Activated CD4-positive, alpha-beta T cell treated with anti-CD3 and anti-CD28 coated beads, Interleukin-2, amount 50 U/mL, for 1 hour (primary cell): ENCODE data around the gene IL17F.
"Not testable (repeated sequence)": the region's sequence is repeated elsewhere in the genome, so short reads cannot be mapped to it uniquely, and the experiment has no call there.

Experiments
- DNase-seq: peaks from one replicate; pipeline ENCODE4 v3.0.0-alpha.2; 2020

IL17F gene

GRCh38 chr6:52243282-52243893, 912 bp downstream of the IL17F start:
- DNase-seq = no peak

DNA sequence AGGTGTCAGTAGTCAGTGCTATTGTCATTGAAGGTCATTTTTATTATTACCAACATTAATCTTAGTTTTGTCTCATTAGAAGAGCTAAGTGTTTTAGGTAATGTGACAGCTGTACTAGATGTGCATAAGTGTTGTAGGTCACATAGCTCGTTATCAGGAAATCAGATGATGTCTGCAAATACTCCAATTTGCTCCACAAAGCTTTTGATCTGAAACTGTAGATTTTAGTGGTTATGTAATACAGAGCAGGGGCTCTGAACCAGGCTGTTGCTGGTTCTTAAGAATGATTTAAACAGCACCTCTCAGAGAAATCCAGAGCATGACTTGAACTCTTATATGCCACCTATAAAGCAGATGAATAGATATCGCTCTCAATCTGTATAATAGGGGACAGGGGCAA, 2.5 kb downstream of the IL17F start:
- no peak for DNase-seq

- no peak for DNase-seq
Measured at GRCh38 chr6:52233975-52234823, 10.1 kb downstream of the IL17F start.

GRCh38 chr6:52233005-52233404, 11.3 kb downstream of the IL17F start:
- no peak for DNase-seq

DNA sequence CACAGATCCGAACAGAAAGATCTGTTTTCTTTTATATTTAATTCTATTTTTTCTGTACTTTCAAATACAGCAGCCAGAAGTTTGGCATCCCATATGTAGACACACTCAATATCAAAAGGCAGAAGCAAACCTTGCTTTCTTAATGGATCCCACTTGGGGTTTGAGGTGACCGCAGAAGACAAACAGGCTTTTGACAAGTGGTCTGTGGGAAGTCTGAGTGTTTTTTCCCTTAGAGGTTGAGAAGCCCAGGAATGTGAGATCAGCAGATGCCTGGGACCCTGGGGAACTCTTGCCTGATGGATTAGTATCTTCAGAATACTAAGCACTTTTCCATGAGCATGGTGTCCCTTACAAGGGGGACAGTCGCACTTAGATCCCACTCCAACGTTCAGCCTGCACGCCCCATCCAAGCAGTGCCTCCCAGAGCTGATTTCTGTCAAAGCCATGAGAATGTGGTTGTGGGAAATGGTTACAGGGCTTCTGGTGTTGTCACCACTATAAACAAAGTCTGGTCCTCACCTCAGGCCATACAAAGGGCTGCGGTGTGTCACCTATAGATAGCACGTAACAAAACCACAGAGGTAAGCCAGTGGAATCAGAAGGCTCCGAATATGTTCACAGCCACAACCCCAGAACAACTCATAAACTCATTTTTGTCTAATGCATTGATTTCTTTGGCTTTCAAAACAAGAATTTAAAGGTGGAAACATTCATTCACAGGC, 12.7 kb downstream of the IL17F start:
- peak; percentile 2 for DNase-seq

- DNase-seq = no peak
Measured at GRCh38 chr6:52230685-52231084, 13.6 kb downstream of the IL17F start.

DNA sequence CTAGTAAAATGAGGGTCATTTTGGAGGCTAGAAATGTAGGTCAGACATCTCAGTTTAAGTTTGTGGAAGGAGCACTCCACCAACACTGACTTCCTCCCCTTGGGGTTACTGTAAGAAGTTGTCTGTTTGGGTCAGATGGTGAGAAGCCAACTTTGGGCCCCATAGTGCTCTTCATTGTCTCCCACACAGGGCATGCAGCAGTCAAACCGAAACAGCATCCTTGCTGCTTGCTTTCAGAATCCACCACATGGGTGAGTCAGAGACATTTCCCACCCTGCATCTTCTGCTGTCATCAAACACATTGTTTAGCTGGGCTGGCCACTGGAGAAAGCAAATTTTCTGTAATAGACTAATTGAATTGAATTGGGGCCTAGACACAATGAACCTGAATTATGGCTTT, 16.8 kb downstream of the IL17F start:
- DNase-seq = no peak

DNA sequence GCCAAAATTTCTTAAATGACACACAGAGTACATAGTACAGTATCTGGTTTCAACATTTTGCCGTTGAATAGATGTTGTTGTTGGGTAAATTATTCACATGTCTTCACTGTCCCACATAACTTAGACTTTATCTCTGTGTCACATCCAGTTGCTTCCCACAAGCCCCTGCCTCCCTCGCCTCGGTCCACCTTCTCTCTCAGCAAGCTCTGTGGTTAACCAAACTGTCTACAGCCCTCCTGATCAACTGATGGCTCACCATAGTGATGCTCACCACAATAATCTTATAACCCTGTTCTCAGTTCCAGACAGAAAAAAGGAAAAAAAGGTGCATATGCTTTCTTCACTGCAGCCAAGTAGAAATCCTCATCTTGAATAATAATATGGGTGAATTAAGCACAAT, 23.0 kb downstream of the IL17F start:
- no peak for DNase-seq

- DNase-seq = no peak
Measured at GRCh38 chr6:52217761-52218160, 26.5 kb downstream of the IL17F start.

DNA sequence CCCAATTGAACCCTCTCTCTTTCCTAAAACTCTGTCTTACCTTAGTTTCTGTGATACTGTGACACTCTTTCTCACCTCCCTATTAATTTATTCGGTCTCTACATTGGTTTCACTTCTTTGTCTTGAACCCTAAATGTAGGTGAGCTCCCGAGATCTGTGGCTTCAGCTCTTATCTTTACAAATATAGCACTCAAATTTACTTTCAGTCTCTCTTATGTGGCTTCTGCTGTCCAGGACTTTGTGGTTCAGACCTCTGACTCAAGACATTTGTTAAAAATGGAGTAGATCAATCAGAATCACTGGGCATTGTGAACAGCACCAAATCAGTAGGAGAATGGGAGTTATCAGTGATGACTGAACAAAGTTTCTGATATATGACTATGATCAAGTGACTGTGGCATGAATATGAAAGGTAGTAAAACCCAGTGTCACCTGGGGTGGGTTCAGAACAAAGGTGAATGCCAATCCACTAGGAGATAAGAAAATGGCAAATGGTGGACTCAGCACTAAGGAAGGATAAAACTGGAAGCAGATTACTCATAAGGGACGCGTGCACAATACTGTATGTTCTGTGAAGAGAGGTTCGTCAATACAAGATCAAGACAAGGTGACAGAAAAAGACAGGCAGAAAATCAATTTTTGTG, 27.2 kb downstream of the IL17F start:
- no peak for DNase-seq

- no peak for DNase-seq
Measured at GRCh38 chr6:52215787-52216186, 28.5 kb downstream of the IL17F start.

DNA sequence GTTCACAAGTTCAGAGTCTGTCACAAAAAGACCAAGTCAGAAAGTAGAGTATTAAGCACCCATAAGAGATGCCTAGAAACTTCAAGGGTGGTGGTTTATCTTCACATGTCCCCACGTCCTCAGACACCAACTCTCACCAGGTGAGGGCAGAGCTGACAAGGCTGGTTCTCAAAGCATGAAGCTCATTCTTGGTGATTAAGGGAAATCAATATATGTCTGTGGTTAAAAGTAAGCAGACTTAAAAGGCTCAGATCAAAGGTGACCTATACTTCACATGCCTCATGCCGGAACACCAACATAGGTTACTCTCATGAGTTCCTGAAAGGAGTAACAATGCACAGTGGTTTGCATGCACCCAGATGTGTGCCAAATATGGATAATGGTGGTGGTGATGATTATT, 31.2 kb downstream of the IL17F start:
- peak; percentile 2 for DNase-seq

GRCh38 chr6:52210227-52210626, 34.1 kb downstream of the IL17F start:
- DNase-seq = no peak

DNA sequence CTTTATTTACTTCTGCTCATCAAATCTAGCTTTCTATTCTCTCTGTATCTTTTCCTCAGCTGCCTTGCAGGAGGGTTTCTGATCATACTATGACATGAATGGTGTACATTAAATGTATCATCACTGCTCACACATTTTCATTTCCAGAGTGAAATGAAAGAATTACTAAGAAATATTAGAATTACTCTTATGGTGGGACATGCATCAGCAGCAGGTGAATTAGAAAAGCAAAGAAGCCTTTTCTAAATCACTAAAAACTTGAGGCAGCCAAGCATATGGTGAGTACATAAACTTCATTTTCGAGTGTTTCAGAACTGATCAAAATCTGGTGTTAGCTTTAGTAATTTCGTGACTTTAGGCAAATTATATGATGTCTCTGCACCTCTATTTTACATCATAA, 34.5 kb downstream of the IL17F start:
- DNase-seq = no peak

GRCh38 chr6:52208612-52209011, 35.7 kb downstream of the IL17F start:
- no peak for DNase-seq

DNA sequence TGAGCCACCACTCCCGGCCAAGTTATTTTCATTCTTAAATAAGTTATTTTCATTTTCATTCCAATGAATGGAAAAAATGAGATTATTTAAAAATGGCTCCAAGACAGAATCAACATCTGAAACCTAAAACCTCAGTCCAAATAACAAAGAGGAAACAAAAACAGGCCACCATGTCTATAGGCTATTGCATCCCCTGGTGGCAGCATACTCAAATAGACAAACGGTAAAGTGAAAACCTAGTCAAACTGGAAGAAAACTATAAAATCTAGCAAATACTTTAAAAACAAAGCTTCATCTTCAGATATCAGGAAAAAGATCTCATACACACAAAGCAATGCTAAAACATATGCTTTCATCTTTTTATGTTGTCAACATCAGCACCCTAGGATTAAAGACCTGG, 37.2 kb downstream of the IL17F start:
- DNase-seq = no peak

GRCh38 chr6:52201493-52201892, 42.8 kb downstream of the IL17F start:
- DNase-seq = no peak

GRCh38 chr6:52201046-52201445, 43.3 kb downstream of the IL17F start:
- DNase-seq = no peak

GRCh38 chr6:52200088-52200487, 44.2 kb downstream of the IL17F start:
- not testable (repeated sequence) for DNase-seq

DNA sequence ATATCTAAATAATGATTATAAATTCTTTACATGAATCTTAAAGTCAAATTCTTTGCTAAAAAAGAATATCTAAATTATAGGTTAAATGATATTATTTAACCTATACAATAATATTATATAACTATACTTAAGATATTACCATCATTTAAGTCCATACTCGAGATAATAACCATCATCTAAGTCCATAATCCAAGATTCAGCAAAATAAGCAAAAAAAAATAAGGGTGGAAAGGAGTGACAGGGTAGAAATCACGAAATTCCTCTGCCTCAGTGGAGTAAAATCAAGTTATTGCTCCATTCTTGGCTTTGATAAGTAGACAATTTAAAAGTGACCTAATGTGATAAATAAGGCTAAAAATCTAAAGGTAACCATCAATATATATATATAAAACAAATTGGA, 48.4 kb downstream of the IL17F start:
- no peak for DNase-seq

DNA sequence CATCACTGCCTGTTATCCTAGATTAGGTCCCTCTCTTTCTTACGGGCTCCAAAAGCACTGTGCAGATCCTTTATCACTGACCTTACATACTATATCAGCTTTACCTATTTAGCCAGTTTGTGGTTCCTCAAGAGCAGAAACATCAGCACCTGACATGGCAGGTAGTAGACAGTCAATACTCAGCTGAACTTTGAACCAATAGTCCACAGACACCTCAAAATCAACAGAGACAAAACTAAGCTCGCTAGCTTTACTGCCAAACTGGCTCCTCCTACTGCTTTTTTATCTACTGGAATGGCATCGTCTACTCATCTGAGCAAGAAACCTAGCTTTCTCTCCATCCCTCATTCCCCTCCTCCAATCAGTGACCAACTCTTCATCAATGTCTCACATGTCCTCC, 52.5 kb downstream of the IL17F start:
- no peak for DNase-seq

DNA sequence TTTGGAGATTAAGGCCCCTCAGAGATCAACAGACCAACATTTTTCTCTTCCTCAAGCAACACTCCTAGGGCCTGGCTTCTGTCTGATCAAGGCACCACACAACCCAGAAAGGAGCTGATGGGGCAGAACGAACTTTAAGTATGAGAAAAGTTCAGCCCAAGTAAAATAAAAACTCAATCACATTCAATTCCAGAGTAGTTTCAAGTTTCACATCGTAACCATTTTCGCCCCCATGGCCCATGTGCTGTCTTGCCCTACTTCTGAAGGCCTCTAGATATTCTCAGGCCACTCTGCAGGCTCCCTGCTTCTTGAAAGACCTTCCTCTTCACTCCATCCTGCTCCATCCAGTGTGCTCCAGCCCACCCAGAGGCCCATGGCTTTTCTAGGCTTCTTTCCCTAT, 53.9 kb downstream of the IL17F start:
- DNase-seq = no peak

GRCh38 chr6:52189974-52190373, 54.3 kb downstream of the IL17F start:
- DNase-seq = no peak

- DNase-seq = no peak
Measured at GRCh38 chr6:52187098-52187497, 57.2 kb downstream of the IL17F start.
